HepG2 (cell line): Measurements from ENCODE around the gene SLC13A3. TPM values are rescaled to one million over a fixed set of nuclear protein-coding genes. Genes with fewer than 3 reads are reported as not detected.

Source experiments
- ATF1 ChIP-seq: IDR thresholded peaks from 2 replicates; pipeline ENCODE4 v1.6.1; 2016; ENCODE audit warnings: mild to moderate bottlenecking, control low read depth
- CREB1 ChIP-seq, 2 experiments: fragments of 450-650 bp in 1 of 2; IDR thresholded peaks; 2 replicates each; pipeline ENCODE4 v1.6.1; 2016 to 2017; ENCODE audit warnings: control low read depth in 1 of 2, mild to moderate bottlenecking in 1 of 2, missing compliant biosample characterization in 1 of 2, missing genetic modification characterization in 1 of 2
- GATAD1 ChIP-seq: IDR thresholded peaks from 2 replicates; pipeline ENCODE4 v1.6.1; 2016; ENCODE audit warnings: missing genetic modification reagents, missing compliant biosample characterization
- HNRNPLL ChIP-seq: fragments of 200-400 bp; formaldehyde crosslinking; IDR thresholded peaks from 2 replicates; pipeline ENCODE4 v1.6.1; 2017; ENCODE audit warnings: mild to moderate bottlenecking, low read depth, low read length; ENCODE audit not compliant: poor library complexity, severe bottlenecking
- KLF16 ChIP-seq, 2 experiments: sonication (generic) in 1 of 2; formaldehyde crosslinking in 1 of 2; IDR thresholded peaks; 2 replicates each; pipeline versions ENCODE4 v1.6.1 to v1.8.0; 2016 to 2023; ENCODE audit warnings: missing genetic modification reagents in 2 of 2, missing compliant biosample characterization in 1 of 2
- NFE2 ChIP-seq: sonication (generic); formaldehyde crosslinking; IDR thresholded peaks from 2 replicates; pipeline ENCODE4 v1.4.0; 2020; ENCODE audit warnings: missing genetic modification reagents
- NRL ChIP-seq: sonication (generic); formaldehyde crosslinking; IDR thresholded peaks from 2 replicates; pipeline ENCODE4 v1.5.0; 2020; ENCODE audit warnings: missing genetic modification reagents, mild to moderate bottlenecking, moderate library complexity, borderline replicate concordance
- PBX2 ChIP-seq: IDR thresholded peaks from 2 replicates; pipeline ENCODE4 v1.6.1; 2016; ENCODE audit warnings: control low read depth
- PPARG ChIP-seq: conservative IDR thresholded peaks from 2 replicates; pipeline ENCODE4 v1.6.1; 2016; ENCODE audit warnings: missing biosample characterization, missing genetic modification reagents
- RERE ChIP-seq: IDR thresholded peaks from 2 replicates; pipeline ENCODE4 v1.6.1; 2016; ENCODE audit warnings: low read depth, missing genetic modification reagents, missing compliant biosample characterization
- SOX6 ChIP-seq, 2 experiments: fragments of 450-650 bp in 1 of 2; sonication (generic) in 1 of 2; formaldehyde crosslinking in 1 of 2; IDR thresholded peaks; 2 replicates each; pipeline versions ENCODE4 v1.4.0 to v1.6.1; 2017 to 2020; ENCODE audit warnings: antibody characterized with exemption in 1 of 2, mild to moderate bottlenecking in 1 of 2, missing genetic modification reagents in 1 of 2
- TAF1 ChIP-seq: sonication (generic); formaldehyde crosslinking; IDR thresholded peaks from 2 replicates; pipeline ENCODE4 v1.4.0; 2020; ENCODE audit warnings: missing genetic modification reagents
- ZMAT3 ChIP-seq: sonication (generic); formaldehyde crosslinking; conservative IDR thresholded peaks from 2 replicates; pipeline ENCODE4 v1.7.0; 2021; ENCODE audit warnings: missing genetic modification reagents
- ZNF224 ChIP-seq: sonication (generic); formaldehyde crosslinking; IDR thresholded peaks from 2 replicates; pipeline ENCODE4 v1.5.0; 2020; ENCODE audit warnings: mild to moderate bottlenecking, missing genetic modification reagents
- ZNF230 ChIP-seq: sonication (generic); formaldehyde crosslinking; IDR thresholded peaks from 2 replicates; pipeline ENCODE4 v1.4.0; 2020; ENCODE audit warnings: mild to moderate bottlenecking, missing genetic modification reagents
- ZNF276 ChIP-seq: sonication (generic); formaldehyde crosslinking; IDR thresholded peaks from 2 replicates; pipeline ENCODE4 v1.4.0; 2020; ENCODE audit warnings: mild to moderate bottlenecking, low read depth, missing genetic modification reagents
- ZNF562 ChIP-seq: sonication (generic); formaldehyde crosslinking; IDR thresholded peaks from 2 replicates; pipeline ENCODE4 v1.8.0; 2022; ENCODE audit warnings: missing genetic modification reagents, borderline replicate concordance
- ZNF710 ChIP-seq: sonication (generic); formaldehyde crosslinking; IDR thresholded peaks from 2 replicates; pipeline ENCODE4 v1.5.0; 2020; ENCODE audit warnings: mild to moderate bottlenecking, missing genetic modification reagents, borderline replicate concordance
- ZSCAN9 ChIP-seq: IDR thresholded peaks from 2 replicates; pipeline ENCODE4 v1.6.1; 2016; ENCODE audit warnings: borderline replicate concordance
- polyA plus RNA-seq, 8 experiments: library from polyadenylated mRNA; depleted of rRNA in 3 of 8; stranded (reverse) in 7 of 8; unstranded in 1 of 8; fragments of >200 nt; fragmentation: Illumina TruSeq in 4 of 8; extraction: Trizol in 4 of 8; gene quantifications; 2 replicates each; pipeline versions ENCODE4 v1.2.1 to v1.2.3, GENCODE V29; 2011 to 2016; ENCODE audit warnings: low read depth in 4 of 8, missing spikeins in 1 of 8, mixed read lengths in 1 of 8; ENCODE audit not compliant: insufficient read depth in 1 of 8
- total RNA-seq, 5 experiments: library from RNA; depleted of rRNA; stranded (reverse); fragments of >200 nt; fragmentation: Illumina TruSeq; extraction: Trizol; gene quantifications; 2 replicates each; pipeline ENCODE4 v1.2.3, GENCODE V29; 2016; ENCODE audit warnings: low read depth in 1 of 5

The SLC13A3 gene
- total and polyA plus RNA-seq, 2 of the 13 experiments (the other 11 are each of a cell fraction or from before 2014, with no cell fraction given), result 66.5 to 76.0 TPM

GRCh38 chr20:46568570-46569129 is 82.6 kb downstream of the SLC13A3 start (continued):
- no peak for TF ChIP-seq RERE (CRISPR knock-in tag)
- TF ChIP-seq ZNF230, result no peak
- TF ChIP-seq ZMAT3, result no peak
- no peak for TF ChIP-seq PPARG
- peak; percentile 35; the same call in 1 of the 2 replicates for TF ChIP-seq GATAD1 (CRISPR knock-in tag)
- no peak for TF ChIP-seq SOX6 (IDR thresholded peaks at IDR 0.05)
- TF ChIP-seq SOX6 (CRISPR knock-in tag; IDR thresholded peaks at IDR 0.05), result 0 out of 2 replicates have a peak, but pooled peaks have one; percentile 42
- TF ChIP-seq NRL (CRISPR knock-in tag), result peak; percentile 18; the same call in 1 of the 2 replicates
- 0 out of 2 replicates have a peak, but pooled peaks have one; percentile 71 for TF ChIP-seq ZNF276 (CRISPR knock-in tag)
- TF ChIP-seq PBX2 (CRISPR knock-in tag), result no peak
- peak; percentile 39; the same call in 1 of the 2 replicates for TF ChIP-seq ZSCAN9 (CRISPR knock-in tag)
- no peak for TF ChIP-seq ATF1
- 0 out of 2 replicates have a peak, but pooled peaks have one; percentile 74 for TF ChIP-seq ZNF224 (CRISPR knock-in tag)
- TF ChIP-seq TAF1 (CRISPR knock-in tag), result no peak
- no peak for TF ChIP-seq ZNF710 (CRISPR knock-in tag)
- TF ChIP-seq NFE2 (CRISPR knock-in tag), result no peak
- no peak for TF ChIP-seq ZNF562
- no peak for TF ChIP-seq CREB1 (IDR thresholded peaks at IDR 0.05)
- TF ChIP-seq CREB1 (CRISPR knock-in tag; IDR thresholded peaks at IDR 0.05), result no peak; the same call in 1 of the 2 replicates
- TF ChIP-seq KLF16 (CRISPR knock-in tag; IDR thresholded peaks at IDR 0.05), result peak in 1 of 2 experiments; percentile 28; a peak in 1 of 4 replicates
- peak; percentile 49 for TF ChIP-seq HNRNPLL
